SK-N-SH (cell line): ENCODE data around the gene DNAH11. TPM values are rescaled to one million over a fixed set of nuclear protein-coding genes. Genes with fewer than 3 reads are reported as not detected.

ENCODE experiments used
- CTCF ChIA-PET: fragments of 300-600, 350-600 bp; formaldehyde crosslinking; extraction: SDS; loops from one replicate; lab custom pipeline; 2021; lab: Yijun Ruan, JAX
- POLR2A ChIA-PET: fragments of 350-600 bp; sonication (Branson Sonifier 250); formaldehyde crosslinking; extraction: SDS; loops from one replicate; lab custom pipeline; 2020; ENCODE audit warnings: antibody characterized with exemption, inconsistent platforms; lab: Yijun Ruan, JAX
- DNase-seq: peaks from one replicate; pipeline ENCODE4 v3.0.0; 2012
- H2AFZ ChIP-seq: fragments of 200-600 bp; sonication (generic); 2 replicates; pipeline ENCODE4 v1.8.1; 2016; ENCODE audit warnings: antibody characterized with exemption, mild to moderate bottlenecking, low read depth
- H3F3A ChIP-seq: fragments of 200-600 bp; sonication (generic); replicated peaks from 2 replicates; pipeline ENCODE3; 2016; ENCODE audit warnings: antibody characterized with exemption, mild to moderate bottlenecking; ENCODE audit not compliant: insufficient read depth
- H3K27ac ChIP-seq, 2 experiments: fragments of 200-500 bp in 1 of 2; fragments of 200-600 bp in 1 of 2; sonication (Bioruptor generic) in 1 of 2; sonication (generic), shearing (Covaris generic) in 1 of 2; 2 replicates each; pipeline versions ENCODE4 v1.5.1 to v1.6.1; 2014 to 2016; ENCODE audit warnings: low read depth in 2 of 2, inconsistent platforms in 1 of 2, low read length in 1 of 2, mild to moderate bottlenecking in 1 of 2, mixed read lengths in 1 of 2
- H3K27me3 ChIP-seq: fragments of 200-600 bp; sonication (generic), shearing (Covaris generic); 2 replicates; pipeline ENCODE4 v1.6.1; 2016; ENCODE audit warnings: mixed run types; ENCODE audit not compliant: insufficient read depth
- H3K36me3 ChIP-seq, 2 experiments: fragments of 200-500 bp in 1 of 2; fragments of 200-600 bp in 1 of 2; sonication (Bioruptor generic) in 1 of 2; sonication (generic) in 1 of 2; replicated peaks in 1 of 2; 2 replicates each; pipeline versions ENCODE3 to v1.5.1; 2014 to 2016; ENCODE audit warnings: low read length in 1 of 2, mild to moderate bottlenecking in 1 of 2; ENCODE audit not compliant: insufficient read depth in 2 of 2, control insufficient read depth in 1 of 2
- H3K4me1 ChIP-seq, 2 experiments: fragments of 200-500 bp in 1 of 2; fragments of 200-600 bp in 1 of 2; sonication (Bioruptor generic) in 1 of 2; sonication (generic), shearing (Covaris generic) in 1 of 2; 2 replicates each; pipeline versions ENCODE4 v1.5.1 to v1.6.1; 2014 to 2016; ENCODE audit warnings: low read depth in 1 of 2, low read length in 1 of 2, mixed run types in 1 of 2; ENCODE audit not compliant: insufficient read depth in 2 of 2, control insufficient read depth in 1 of 2
- H3K4me2 ChIP-seq: fragments of 200-600 bp; sonication (generic), shearing (Covaris generic); 2 replicates; pipeline ENCODE4 v1.6.1; 2017; ENCODE audit warnings: mixed run types
- H3K4me3 ChIP-seq, 2 experiments: fragments of 200-500 bp in 1 of 2; fragments of 200-600 bp in 1 of 2; sonication (Bioruptor generic) in 1 of 2; sonication (generic), shearing (Covaris generic) in 1 of 2; 2 replicates each; pipeline versions ENCODE4 v1.5.1 to v1.8.1; 2014 to 2016; ENCODE audit warnings: low read depth in 2 of 2, inconsistent platforms in 1 of 2, low read length in 1 of 2, mild to moderate bottlenecking in 1 of 2, mixed read lengths in 1 of 2, moderate library complexity in 1 of 2
- H3K79me2 ChIP-seq: fragments of 200-600 bp; sonication (generic); 2 replicates; pipeline ENCODE4 v1.8.1; 2017; ENCODE audit warnings: mild to moderate bottlenecking; ENCODE audit not compliant: insufficient read depth
- H3K9ac ChIP-seq: fragments of 200-600 bp; sonication (generic); 2 replicates; pipeline ENCODE4 v1.6.1; 2017; ENCODE audit warnings: mixed run types
- H3K9me2 ChIP-seq: fragments of 200-600 bp; sonication (generic); 2 replicates; pipeline ENCODE4 v1.6.1; 2017; ENCODE audit warnings: mixed run types
- H3K9me3 ChIP-seq: fragments of 200-600 bp; sonication (generic); 2 replicates; pipeline ENCODE4 v1.6.1; 2017; ENCODE audit warnings: mixed run types, mild to moderate bottlenecking, moderate library complexity
- H4K20me1 ChIP-seq: fragments of 200-600 bp; sonication (generic); 2 replicates; pipeline ENCODE4 v1.6.1; 2017; ENCODE audit warnings: mild to moderate bottlenecking, mixed run types; ENCODE audit not compliant: insufficient read depth
- ELF1 ChIP-seq: IDR thresholded peaks from 2 replicates; pipeline ENCODE4 v1.4.0; 2012
- EZH2phosphoT487 ChIP-seq: fragments of 200-600 bp; sonication (generic); IDR thresholded peaks from 2 replicates; pipeline ENCODE4 v1.6.1; 2017; ENCODE audit warnings: low read depth, mixed run types, mild to moderate bottlenecking, antibody characterized with exemption, moderate library complexity, borderline replicate concordance
- FOSL2 ChIP-seq: IDR thresholded peaks from 2 replicates; pipeline ENCODE4 v1.4.0; 2012; ENCODE audit warnings: low read depth, mild to moderate bottlenecking, moderate library complexity, borderline replicate concordance
- FOXJ3 ChIP-seq: sonication (generic); formaldehyde crosslinking; IDR thresholded peaks from 2 replicates; pipeline ENCODE4 v1.5.1; 2020; ENCODE audit warnings: mild to moderate bottlenecking, missing genetic modification reagents
- FOXM1 ChIP-seq: IDR thresholded peaks from 2 replicates; pipeline ENCODE4 v1.4.0; 2012; ENCODE audit warnings: low read depth, mild to moderate bottlenecking
- GABPA ChIP-seq: IDR thresholded peaks from 2 replicates; pipeline ENCODE4 v1.4.0; 2012; ENCODE audit warnings: low read depth, mild to moderate bottlenecking
- GATA2 ChIP-seq: sonication (generic); formaldehyde crosslinking; IDR thresholded peaks from 2 replicates; pipeline ENCODE4 v1.5.0; 2020; ENCODE audit warnings: mild to moderate bottlenecking, missing genetic modification reagents
- IRF3 ChIP-seq: fragments of 150-350 bp; IDR thresholded peaks from 2 replicates; pipeline ENCODE4 v1.6.1; 2016; ENCODE audit warnings: mild to moderate bottlenecking, low read depth, low read length
- JUND ChIP-seq: IDR thresholded peaks from 2 replicates; pipeline ENCODE4 v1.4.0; 2012
- MEF2A ChIP-seq: IDR thresholded peaks from 2 replicates; pipeline ENCODE4 v1.4.0; 2012; ENCODE audit warnings: low read depth, borderline replicate concordance
- MXI1 ChIP-seq: IDR thresholded peaks from 2 replicates; pipeline ENCODE4 v1.6.1; 2012; ENCODE audit warnings: mild to moderate bottlenecking, low read depth, low read length, improper control_type of control experiment
- NFIC ChIP-seq: IDR thresholded peaks from 2 replicates; pipeline ENCODE4 v1.4.0; 2012; ENCODE audit warnings: borderline replicate concordance
- NRF1 ChIP-seq: IDR thresholded peaks from 2 replicates; pipeline ENCODE4 v1.6.1; 2012; ENCODE audit warnings: low read depth, mild to moderate bottlenecking, low read length
- PBX3 ChIP-seq: IDR thresholded peaks from 2 replicates; pipeline ENCODE4; 2012
- POLR2AphosphoS5 ChIP-seq: IDR thresholded peaks from 2 replicates; pipeline ENCODE4 v1.6.1; 2012; ENCODE audit warnings: low read depth, low read length
- RCOR1 ChIP-seq: fragments of 150-350 bp; IDR thresholded peaks from 2 replicates; pipeline ENCODE4 v1.6.1; 2017; ENCODE audit warnings: antibody characterized with exemption, low read length
- SIN3A ChIP-seq: IDR thresholded peaks from 2 replicates; pipeline ENCODE4 v1.6.1; 2012; ENCODE audit warnings: low read depth, mild to moderate bottlenecking, low read length, moderate library complexity, borderline replicate concordance
- SMC3 ChIP-seq: IDR thresholded peaks from 2 replicates; pipeline ENCODE4 v1.6.1; 2012; ENCODE audit warnings: low read depth, low read length, improper control_type of control experiment
- TAF1 ChIP-seq: IDR thresholded peaks from 2 replicates; pipeline ENCODE4 v1.6.1; 2012; ENCODE audit warnings: low read depth, mild to moderate bottlenecking, low read length, moderate library complexity, borderline replicate concordance
- TEAD4 ChIP-seq: IDR thresholded peaks from 2 replicates; pipeline ENCODE4 v1.4.0; 2012; ENCODE audit warnings: mild to moderate bottlenecking, borderline replicate concordance; ENCODE audit not compliant: insufficient read depth
- WGBS: methylation state at CpG from one replicate; pipeline ENCODE4 v1.1.6; 2017; ENCODE audit warnings: low lambda C conversion rate; 5-methylcytosine and 5-hydroxymethylcytosine counted together
- polyA plus RNA-seq, 3 experiments: library from polyadenylated mRNA; depleted of rRNA; stranded (reverse); fragments of >200 nt; gene quantifications; 2 replicates each; pipeline ENCODE4 v1.2.3, GENCODE V29; 2012
- TF ChIP-seq, protein P1 (sequence below): fragments of 150-350 bp; IDR thresholded peaks from 2 replicates; pipeline ENCODE4 v1.6.1; 2017; ENCODE audit warnings: antibody characterized with exemption, low read length, low read depth, borderline replicate concordance

The DNAH11 gene
- polyA plus RNA-seq, 1 of the 3 experiments (the other 2 are of a cell fraction), result 0.77 TPM

- H3K27me3 ChIP-seq, result no peaks in the 10 kb centered on the region
- no peak overlapping the region for H3K9ac ChIP-seq
- H3F3A ChIP-seq, result no peaks in the 10 kb centered on the region
- H3K79me2 ChIP-seq, result no peaks in the 10 kb centered on the region
- DNase-seq, result no peak
- no peak overlapping the region for H3K27ac ChIP-seq
- no peak overlapping the region for H2AFZ ChIP-seq
- CTCF ChIA-PET, result interaction anchor here (1.4 kb wide), 1 partner anchor 10 kb away, joined by 3 read pairs; no protein-coding TSS in a partner anchor
- peaks cover 2 to 31% of the 10 kb centered on the region in 2 experiments for H3K36me3 ChIP-seq
- H3K4me1 ChIP-seq, result no peaks in the 10 kb centered on the region
- no peak overlapping the region for H3K4me3 ChIP-seq
- POLR2A ChIA-PET, result no interaction called here
- H4K20me1 ChIP-seq, result no peaks in the 10 kb centered on the region
- H3K4me2 ChIP-seq, result no peak overlapping the region
- WGBS, result 87% methylated on average over 14 of the region's 14 CpGs
- no peaks in the 10 kb centered on the region for H3K9me3 ChIP-seq
- H3K9me2 ChIP-seq, result no peaks in the 10 kb centered on the region
- TF ChIP-seq EZH2phosphoT487, result no peak
- no peak for TF ChIP-seq ELF1
- TF ChIP-seq, protein P1, sequence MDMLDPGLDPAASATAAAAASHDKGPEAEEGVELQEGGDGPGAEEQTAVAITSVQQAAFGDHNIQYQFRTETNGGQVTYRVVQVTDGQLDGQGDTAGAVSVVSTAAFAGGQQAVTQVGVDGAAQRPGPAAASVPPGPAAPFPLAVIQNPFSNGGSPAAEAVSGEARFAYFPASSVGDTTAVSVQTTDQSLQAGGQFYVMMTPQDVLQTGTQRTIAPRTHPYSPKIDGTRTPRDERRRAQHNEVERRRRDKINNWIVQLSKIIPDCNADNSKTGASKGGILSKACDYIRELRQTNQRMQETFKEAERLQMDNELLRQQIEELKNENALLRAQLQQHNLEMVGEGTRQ, result no peak
- no peak for TF ChIP-seq JUND
- TF ChIP-seq MEF2A, result no peak
- TF ChIP-seq GATA2 (CRISPR knock-in tag), result no peak
- no peak for TF ChIP-seq TEAD4
- no peak for TF ChIP-seq FOSL2
- no peak for TF ChIP-seq IRF3
- no peak for TF ChIP-seq PBX3
- no peak for TF ChIP-seq NFIC
- TF ChIP-seq, all 33 proteins: peak for 0
Measured at GRCh38 chr7:21903020-21903786, 360.4 kb downstream of the DNAH11 start.

- Histone ChIP-seq H4K20me1 (no peaks in the 10 kb centered on the region), H3K4me1 (no peaks in the 10 kb centered on the region), H3K9me3 (no peaks in the 10 kb centered on the region), H3K4me3 (no peak overlapping the region), H3K9ac (no peak overlapping the region), H3K9me2 (no peaks in the 10 kb centered on the region), H3K27me3 (no peaks in the 10 kb centered on the region), H3F3A (no peaks in the 10 kb centered on the region), H3K36me3 (peaks cover 2 to 24% of the 10 kb centered on the region in 2 experiments), H3K4me2 (no peak overlapping the region), H3K27ac (no peak overlapping the region), H3K79me2 (no peaks in the 10 kb centered on the region), H2AFZ (no peak overlapping the region)
- ChIA-PET POLR2A (no interaction called here), CTCF (no interaction called here)
- DNase-seq, result no peak
- 84% methylated on average over 5 of the region's 5 CpGs for WGBS
- TF ChIP-seq MXI1 (no peak), TAF1 (no peak), SIN3A (no peak), SMC3 (no peak), RCOR1 (no peak), FOXJ3 (CRISPR knock-in tag) (no peak), POLR2AphosphoS5 (no peak), FOXM1 (no peak), FOSL2 (no peak), GABPA (no peak), NRF1 (no peak), TEAD4 (no peak), IRF3 (no peak)
- TF ChIP-seq, protein P1, result no peak
Measured at GRCh38 chr7:21908746-21909145, 365.9 kb downstream of the DNAH11 start.
